ENCODE data around the gene IL1RAP.
A peak's percentile ranks its signal among the peaks of the same experiment; 100 is the strongest.

The IL1RAP gene

DNA sequence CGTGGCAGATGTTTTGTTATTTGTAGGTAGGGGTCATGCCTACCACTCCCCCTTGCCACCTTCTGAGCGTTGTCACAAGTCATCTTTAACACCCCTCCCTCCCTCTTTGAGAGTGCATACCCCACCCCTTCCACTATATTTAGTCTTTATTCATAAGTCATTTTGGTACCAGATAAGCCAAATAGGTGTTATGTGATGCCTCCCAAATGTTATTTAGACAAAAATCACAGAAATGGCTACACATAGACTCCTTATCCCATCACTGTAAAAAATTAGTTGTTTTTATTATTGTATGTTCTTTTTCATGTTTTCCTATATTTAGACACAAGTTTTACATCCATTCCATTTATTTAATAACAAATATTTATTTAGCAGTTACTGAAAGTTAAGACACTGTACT, 93.1 kb downstream of the IL1RAP start:
- DNase-seq (ENCODE audit: low spot score) (no peak), FAIRE-seq (no peak)

- FAIRE-seq (no peak), DNase-seq (ENCODE audit: low spot score) (no peak)
These were observed 95.1 kb downstream of the IL1RAP start for GRCh38 chr3:190608850-190609589.

DNA sequence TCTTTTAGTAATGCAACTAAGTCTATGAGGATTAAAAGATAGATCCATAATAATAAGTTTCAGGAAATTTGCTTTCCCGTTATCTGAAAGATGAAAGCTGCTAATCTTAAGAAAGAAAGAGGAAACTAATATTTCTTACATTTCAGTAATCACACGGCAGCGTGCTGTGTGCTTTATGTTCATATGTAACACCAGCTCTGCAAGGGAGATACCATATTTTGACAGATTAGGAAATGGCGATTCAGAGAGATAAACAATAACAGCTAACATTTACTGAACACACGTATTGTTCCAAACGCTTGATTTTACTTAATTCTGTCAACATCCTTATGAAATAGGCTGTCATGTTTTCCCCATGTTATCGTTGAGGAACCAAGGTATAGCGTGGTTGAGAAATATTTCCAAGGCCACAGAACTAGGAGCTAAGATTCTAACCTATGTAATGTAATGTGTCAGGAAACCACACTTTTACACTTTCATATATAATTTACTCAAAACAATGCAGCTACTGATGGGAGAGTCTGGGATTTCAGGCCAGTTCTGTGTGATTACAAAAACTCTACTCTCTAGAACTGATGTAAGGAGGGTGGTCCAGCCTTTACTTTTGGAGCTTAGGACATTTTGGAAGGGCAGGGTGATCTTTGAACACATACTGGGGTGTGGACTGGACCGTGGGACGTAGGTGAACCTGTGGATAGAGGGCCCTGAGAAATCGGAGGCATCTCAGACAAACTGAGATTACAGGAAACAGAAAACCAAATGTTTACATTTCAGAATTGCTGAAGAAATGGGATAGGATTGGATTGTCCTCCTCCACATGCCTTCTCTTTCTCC, 100.6 kb downstream of the IL1RAP start:
- DNase-seq (ENCODE audit: low spot score), result no peak
- no peak for FAIRE-seq

DNA sequence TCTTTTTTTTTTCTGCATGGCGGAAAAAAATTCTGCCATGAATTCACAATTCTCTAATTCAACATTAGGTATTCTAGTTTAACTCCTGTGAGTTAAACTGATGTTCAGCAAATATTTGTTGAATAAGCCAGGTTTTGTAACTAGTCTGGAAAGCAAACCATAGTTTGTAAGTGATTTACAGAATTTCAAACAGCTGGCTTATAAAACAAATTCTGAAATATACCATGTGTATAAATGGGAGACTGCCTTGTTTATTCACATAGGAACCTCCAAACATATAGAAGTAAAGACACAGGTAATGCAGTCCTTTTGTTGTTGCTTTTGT, 101.1 kb downstream of the IL1RAP start:
- no peak for FAIRE-seq
- no peak for DNase-seq (ENCODE audit: low spot score)

- FAIRE-seq (no peak), DNase-seq (ENCODE audit: low spot score) (no peak)
These were observed 101.7 kb downstream of the IL1RAP start for GRCh38 chr3:190615607-190616006.

GRCh38 chr3:190616637-190617036, 102.8 kb downstream of the IL1RAP start:
- no peak for FAIRE-seq
- no peak for DNase-seq (ENCODE audit: low spot score)

DNA sequence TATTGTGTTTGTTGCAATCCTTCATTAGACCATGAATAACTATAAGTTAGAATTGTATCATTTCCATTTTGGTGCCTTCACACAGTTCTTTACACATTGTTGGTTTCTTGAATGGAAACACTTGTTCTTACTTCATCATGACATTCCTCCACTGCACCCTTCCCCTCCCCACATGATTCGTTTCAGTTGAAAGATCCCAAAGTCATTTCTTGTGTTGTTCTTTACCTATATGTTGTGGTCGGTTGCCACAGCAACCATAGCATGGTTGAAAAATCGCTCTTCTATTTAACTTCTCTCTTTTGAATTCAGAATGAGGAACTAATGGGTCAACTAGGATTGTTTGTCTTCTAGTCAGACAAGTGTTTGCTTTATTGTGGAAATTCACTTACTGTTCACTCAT, 103.3 kb downstream of the IL1RAP start:
- FAIRE-seq (no peak), DNase-seq (ENCODE audit: low spot score) (peak; percentile 13)

GRCh38 chr3:190618330-190619030, 104.6 kb downstream of the IL1RAP start:
- DNase-seq (ENCODE audit: low spot score) (no peak), FAIRE-seq (no peak)

DNA sequence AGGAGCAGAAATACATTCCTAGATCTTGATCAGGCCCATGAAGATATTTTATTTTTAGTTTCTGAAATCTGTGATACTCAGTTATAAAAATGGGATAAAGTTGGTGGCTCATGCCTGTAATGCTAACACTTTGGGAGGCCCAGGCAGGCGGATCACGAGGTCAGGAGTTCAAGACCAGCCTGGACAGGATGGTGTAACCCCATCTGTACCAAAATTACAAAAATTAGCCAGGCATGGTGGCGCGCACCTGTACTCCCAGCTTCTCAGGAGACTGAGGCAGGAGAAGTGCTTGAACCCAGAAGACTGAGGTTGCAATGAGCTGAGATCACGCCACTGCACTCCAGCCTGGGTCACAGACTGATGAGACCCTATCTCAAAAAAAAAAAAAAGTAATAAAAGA, 105.5 kb downstream of the IL1RAP start:
- FAIRE-seq, result no peak

GRCh38 chr3:190619761-190620160, 105.9 kb downstream of the IL1RAP start:
- no peak for FAIRE-seq

More for the DNA sequence above, 105.5 kb downstream of the IL1RAP start:
- DNase-seq (ENCODE audit: low spot score), result no peak

GRCh38 chr3:190620886-190621608, 107.2 kb downstream of the IL1RAP start:
- no peak for FAIRE-seq
- no peak for DNase-seq (ENCODE audit: low spot score)

More at GRCh38 chr3:190619761-190620160, 105.9 kb downstream of the IL1RAP start:
- no peak for DNase-seq (ENCODE audit: low spot score)

DNA sequence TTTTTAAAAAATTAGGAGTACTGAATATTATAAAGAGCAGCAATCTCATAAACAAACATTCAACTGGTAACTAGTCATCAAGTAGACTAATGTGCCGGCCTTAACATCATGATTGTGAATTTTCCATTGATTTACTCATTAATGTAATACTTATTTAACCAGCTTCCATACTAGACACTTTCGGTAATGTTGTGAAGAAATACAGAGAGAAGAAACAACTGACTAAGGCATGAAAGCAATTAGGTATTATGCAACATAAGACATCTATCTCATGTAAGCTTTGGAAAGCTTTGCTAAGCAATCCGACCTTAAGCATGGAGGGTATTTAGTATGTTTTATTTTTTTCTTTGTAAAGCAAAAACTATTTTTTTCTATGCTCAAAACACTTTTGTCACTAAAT, 108.0 kb downstream of the IL1RAP start:
- DNase-seq (ENCODE audit: low spot score), result no peak
- no peak for FAIRE-seq

DNA sequence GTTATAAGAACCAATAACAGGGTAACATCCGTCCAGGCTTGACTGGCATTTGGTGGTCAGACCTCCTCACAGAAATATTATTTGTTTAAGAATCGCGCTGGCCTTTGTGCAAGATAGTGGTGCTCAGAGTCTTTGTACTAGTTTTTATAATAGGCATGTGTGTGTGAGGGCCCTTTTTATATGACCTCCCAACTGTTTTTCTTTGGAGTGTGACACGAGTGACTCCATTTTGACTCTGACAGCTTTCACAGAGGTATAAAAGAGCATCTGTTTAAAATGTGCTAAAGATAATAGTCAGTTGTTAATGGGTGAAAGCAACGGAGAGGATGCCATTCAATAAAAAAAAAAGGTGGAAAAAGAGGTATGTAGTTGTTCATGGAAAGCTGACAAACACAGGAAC, 110.4 kb downstream of the IL1RAP start:
- DNase-seq (ENCODE audit: low spot score) (no peak), FAIRE-seq (no peak)

- DNase-seq (ENCODE audit: low spot score) (no peak), FAIRE-seq (no peak)
These were observed 113.2 kb downstream of the IL1RAP start for GRCh38 chr3:190626951-190627620.

GRCh38 chr3:190629088-190629487, 115.2 kb downstream of the IL1RAP start:
- DNase-seq (ENCODE audit: low spot score) (no peak), FAIRE-seq (no peak)

DNA sequence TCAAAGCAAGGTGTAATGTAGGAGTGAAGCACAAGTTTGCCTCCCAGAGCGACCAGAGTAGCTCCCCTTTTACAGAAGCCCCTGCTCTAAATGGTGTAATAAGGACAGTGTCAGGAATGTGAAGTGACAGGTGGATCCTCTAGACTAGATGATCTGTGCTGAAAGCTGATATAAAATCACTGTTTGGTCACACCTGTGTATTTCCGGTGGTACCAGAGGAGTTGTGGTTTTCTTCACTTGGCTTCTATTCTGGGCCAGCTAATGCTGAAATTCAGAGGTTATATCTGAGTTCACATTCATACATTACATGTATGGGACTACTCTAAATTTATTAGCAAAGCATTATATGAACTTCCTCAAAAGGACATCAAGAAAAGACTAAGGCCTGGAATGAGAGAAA, 117.4 kb downstream of the IL1RAP start:
- DNase-seq (ENCODE audit: low spot score) (no peak), FAIRE-seq (no peak)

GRCh38 chr3:190641564-190641963, 127.7 kb downstream of the IL1RAP start:
- FAIRE-seq, result no peak
- no peak for DNase-seq (ENCODE audit: low spot score)

GRCh38 chr3:190642016-190642415, 128.1 kb downstream of the IL1RAP start:
- no peak for DNase-seq (ENCODE audit: low spot score)

DNA sequence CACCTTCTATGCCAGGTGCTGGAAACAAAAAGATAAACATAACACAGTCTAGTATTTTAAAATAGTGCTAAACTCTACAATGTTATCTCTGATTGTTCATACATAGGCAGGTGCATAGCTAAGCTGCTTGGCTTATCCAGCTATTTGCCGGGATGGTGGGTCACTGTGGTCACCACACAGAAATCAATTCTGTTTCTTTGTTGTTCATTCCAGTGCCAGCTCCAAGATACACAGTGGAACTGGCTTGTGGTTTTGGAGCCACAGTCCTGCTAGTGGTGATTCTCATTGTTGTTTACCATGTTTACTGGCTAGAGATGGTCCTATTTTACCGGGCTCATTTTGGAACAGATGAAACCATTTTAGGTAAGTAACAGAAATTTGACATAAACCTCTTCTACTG, 130.2 kb downstream of the IL1RAP start:
- DNase-seq (ENCODE audit: low spot score) (no peak), FAIRE-seq (no peak)

More at GRCh38 chr3:190642016-190642415, 128.1 kb downstream of the IL1RAP start:
- FAIRE-seq, result no peak

DNA sequence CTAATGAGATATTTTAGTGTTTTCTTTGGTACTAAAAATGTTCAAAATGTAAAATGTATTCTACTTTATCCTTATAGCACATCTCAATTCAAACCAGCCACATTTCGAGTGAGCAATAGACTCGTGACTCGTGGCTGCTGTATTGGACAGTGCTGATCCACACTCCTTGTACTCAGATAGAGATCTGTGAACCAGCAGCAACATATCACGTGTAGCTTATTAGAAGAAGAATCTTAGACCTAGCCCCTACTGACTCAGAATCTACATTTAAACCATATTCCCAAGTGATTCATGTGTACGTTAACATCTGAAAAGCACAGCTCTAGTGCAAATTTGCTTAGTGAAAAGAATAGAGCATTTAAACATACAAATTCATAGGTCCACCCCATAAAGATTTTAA, 130.9 kb downstream of the IL1RAP start:
- DNase-seq (ENCODE audit: low spot score), result no peak
- FAIRE-seq, result no peak

DNA sequence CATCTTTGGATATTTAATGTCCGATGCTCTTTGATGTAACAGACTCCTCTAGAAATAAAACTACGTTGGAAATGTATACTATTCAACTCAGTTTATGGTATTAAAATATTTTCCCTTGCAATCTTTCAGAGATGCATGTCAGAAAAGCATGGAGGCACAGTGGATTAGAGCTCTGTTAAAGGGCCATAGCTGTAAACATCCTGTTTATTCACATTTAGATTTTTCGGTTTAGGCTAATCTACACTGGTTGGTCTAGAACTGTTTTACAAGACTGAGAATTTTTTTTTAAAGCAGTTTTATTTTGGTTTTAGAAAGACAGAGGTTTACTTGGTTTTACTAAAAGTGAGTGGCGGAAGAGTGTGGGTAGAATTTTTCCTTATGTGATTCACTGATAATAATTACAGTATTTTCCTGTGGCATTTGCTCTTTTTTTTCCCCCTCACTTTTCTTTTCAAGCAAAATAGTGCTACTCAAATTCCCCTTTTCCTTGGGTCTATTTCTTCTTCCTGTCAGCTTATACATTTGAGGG, 132.1 kb downstream of the IL1RAP start:
- no peak for FAIRE-seq

More for the DNA sequence above, 132.1 kb downstream of the IL1RAP start:
- no peak for DNase-seq (ENCODE audit: low spot score)

All from RCC 7860 (cell line).